Stomach (tissue), 9 donors: ENCODE data around the gene CR1L. TPM values are rescaled to one million over a fixed set of nuclear protein-coding genes. Genes with fewer than 3 reads are reported as not detected.

Experiments
- DNase-seq, 2 donors: peaks; one replicate each; pipeline versions ENCODE4 v3.0.0 to v3.0.0-alpha.2; 2013 to 2019
- H3K27ac ChIP-seq, 5 donors: fragments of 200-600 bp in 4 of 5; sonication (generic) in 4 of 5; one replicate each; pipeline ENCODE4 v1.5.1; 2013 to 2019; ENCODE audit warnings: mild to moderate bottlenecking in 1 of 5, moderate library complexity in 1 of 5
- H3K27me3 ChIP-seq, 3 donors: fragments of 200-600 bp; sonication (generic); one replicate each; pipeline ENCODE4 v1.5.1; 2017 to 2019; ENCODE audit warnings: mixed run types in 1 of 3
- H3K36me3 ChIP-seq, 4 donors: fragments of 200-600 bp; sonication (generic); 1 replicate in 3 of 4; 2 replicates in 1 of 4; pipeline ENCODE4 v1.5.1; 2016 to 2019
- H3K4me1 ChIP-seq, 4 donors: fragments of 200-600 bp; sonication (generic); one replicate each; pipeline ENCODE4 v1.5.1; 2016 to 2019
- H3K4me3 ChIP-seq, 4 donors: fragments of 200-600 bp; sonication (generic) in 3 of 4; one replicate each; pipeline ENCODE4 v1.5.1; 2016 to 2019; ENCODE audit warnings: mild to moderate bottlenecking in 1 of 4
- H3K9me3 ChIP-seq, 4 donors: fragments of 200-600 bp; sonication (generic); one replicate each; pipeline ENCODE4 v1.5.1; 2016 to 2019
- EP300 ChIP-seq: sonication (generic); formaldehyde crosslinking; IDR thresholded peaks from one replicate; pipeline ENCODE4 v1.6.1; 2017; ENCODE audit warnings: antibody characterized with exemption
- POLR2A ChIP-seq, 4 donors: fragments of 450-650 bp; IDR thresholded peaks; one replicate each; pipeline ENCODE4 v1.6.1; 2016; ENCODE audit warnings: antibody characterized with exemption in 4 of 4, control low read depth in 2 of 4, mild to moderate bottlenecking in 1 of 4, moderate library complexity in 1 of 4
- POLR2AphosphoS5 ChIP-seq, 3 donors: sonication (generic); formaldehyde crosslinking; IDR thresholded peaks; one replicate each; pipeline ENCODE4 v1.6.1; 2016; ENCODE audit warnings: antibody characterized with exemption in 3 of 3
- WGBS, 5 donors: extraction: QIAGEN DNeasy Blood & Tissue Kit in 3 of 5; methylation state at CpG; one replicate each; pipeline versions ENCODE4 v1.1.5 to v1.1.7; 2013 to 2018; 5-methylcytosine and 5-hydroxymethylcytosine counted together
- intact Hi-C: fragments of 100-400 bp; cut with DNase I; formaldehyde crosslinking; loops from one replicate; pipeline ENCODE4 v1.15.1; 2023; ENCODE audit warnings: low total_unique reads
- polyA plus RNA-seq, 3 donors: library from polyadenylated mRNA; stranded (reverse); fragments of 200-250 nt; gene quantifications; one replicate each; pipeline ENCODE4 v1.2.3, GENCODE V29; 2013
- total RNA-seq, 5 donors: library from RNA; depleted of rRNA; stranded (reverse); fragments of >200 nt; gene quantifications; one replicate each; pipeline versions ENCODE4 v1.1.0 to v1.2.3, GENCODE V29; 2014 to 2016
- TF ChIP-seq, protein P1 (sequence below), 7 experiments: fragments of 450-650 bp in 4 of 7; fragments of 200-600 bp in 3 of 7; sonication (generic) in 3 of 7; IDR thresholded peaks; one replicate each; pipeline ENCODE4 v1.5.1; 2016 to 2019; ENCODE audit warnings: antibody characterized with exemption in 7 of 7, control low read depth in 2 of 7, mild to moderate bottlenecking in 1 of 7
- donor health status: healthy with polysubstance abuse.
- donor health status: Bipolar disorder and iron deficiency.
- donor health status: healthy.

CR1L gene
- total and polyA plus RNA-seq, 8 donors: 1.7 TPM; not detected in 7

- WGBS, 5 donors: 71 to 75% (median 71%) methylated on average over 3 of the region's 3 CpGs
- no peaks in the 10 kb centered on the region for H3K36me3 ChIP-seq
Measured at GRCh38 chr1:207670192-207670591, 25.3 kb downstream of the CR1L start.

GRCh38 chr1:207670997-207671396, 26.1 kb downstream of the CR1L start:
- H3K27me3 ChIP-seq: peaks cover 10 to 51% (median 24%) of the 10 kb centered on the region in 3 donors
- no peaks in the 10 kb centered on the region for H3K36me3 ChIP-seq
- intact Hi-C loops: no loop called here
- no peak overlapping the region for H3K27ac ChIP-seq
- no peak for DNase-seq
- peaks cover 6 to 12% (median 9%) of the 10 kb centered on the region in 4 donors for H3K4me1 ChIP-seq
- WGBS, 5 donors: 27 to 46% (median 34%) methylated on average over 3 of the region's 3 CpGs
- TF ChIP-seq POLR2AphosphoS5 (IDR thresholded peaks at IDR 0.05) (no peak), EP300 (no peak), POLR2A (IDR thresholded peaks at IDR 0.05) (no peak)
- TF ChIP-seq, protein P1, sequence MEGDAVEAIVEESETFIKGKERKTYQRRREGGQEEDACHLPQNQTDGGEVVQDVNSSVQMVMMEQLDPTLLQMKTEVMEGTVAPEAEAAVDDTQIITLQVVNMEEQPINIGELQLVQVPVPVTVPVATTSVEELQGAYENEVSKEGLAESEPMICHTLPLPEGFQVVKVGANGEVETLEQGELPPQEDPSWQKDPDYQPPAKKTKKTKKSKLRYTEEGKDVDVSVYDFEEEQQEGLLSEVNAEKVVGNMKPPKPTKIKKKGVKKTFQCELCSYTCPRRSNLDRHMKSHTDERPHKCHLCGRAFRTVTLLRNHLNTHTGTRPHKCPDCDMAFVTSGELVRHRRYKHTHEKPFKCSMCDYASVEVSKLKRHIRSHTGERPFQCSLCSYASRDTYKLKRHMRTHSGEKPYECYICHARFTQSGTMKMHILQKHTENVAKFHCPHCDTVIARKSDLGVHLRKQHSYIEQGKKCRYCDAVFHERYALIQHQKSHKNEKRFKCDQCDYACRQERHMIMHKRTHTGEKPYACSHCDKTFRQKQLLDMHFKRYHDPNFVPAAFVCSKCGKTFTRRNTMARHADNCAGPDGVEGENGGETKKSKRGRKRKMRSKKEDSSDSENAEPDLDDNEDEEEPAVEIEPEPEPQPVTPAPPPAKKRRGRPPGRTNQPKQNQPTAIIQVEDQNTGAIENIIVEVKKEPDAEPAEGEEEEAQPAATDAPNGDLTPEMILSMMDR (IDR thresholded peaks at IDR 0.05): no peak
- H3K9me3 ChIP-seq: peaks cover 0 to 5% (median 0%) of the 10 kb centered on the region in 4 donors
- H3K4me3 ChIP-seq: no peak overlapping the region

More at GRCh38 chr1:207670192-207670591, 25.3 kb downstream of the CR1L start:
- peaks cover 6 to 12% (median 9%) of the 10 kb centered on the region in 4 donors for H3K4me1 ChIP-seq
- peaks cover 10 to 59% (median 24%) of the 10 kb centered on the region in 3 donors for H3K27me3 ChIP-seq
- no peak for DNase-seq
- H3K27ac ChIP-seq: no peak overlapping the region
- TF ChIP-seq POLR2A (IDR thresholded peaks at IDR 0.05): no peak
- TF ChIP-seq POLR2AphosphoS5 (IDR thresholded peaks at IDR 0.05): no peak
- TF ChIP-seq EP300: no peak
- TF ChIP-seq, protein P1 (IDR thresholded peaks at IDR 0.05): no peak
- H3K9me3 ChIP-seq: peaks cover 0 to 5% (median 0%) of the 10 kb centered on the region in 4 donors
- no peak overlapping the region for H3K4me3 ChIP-seq
- intact Hi-C loops: no loop called here

DNA sequence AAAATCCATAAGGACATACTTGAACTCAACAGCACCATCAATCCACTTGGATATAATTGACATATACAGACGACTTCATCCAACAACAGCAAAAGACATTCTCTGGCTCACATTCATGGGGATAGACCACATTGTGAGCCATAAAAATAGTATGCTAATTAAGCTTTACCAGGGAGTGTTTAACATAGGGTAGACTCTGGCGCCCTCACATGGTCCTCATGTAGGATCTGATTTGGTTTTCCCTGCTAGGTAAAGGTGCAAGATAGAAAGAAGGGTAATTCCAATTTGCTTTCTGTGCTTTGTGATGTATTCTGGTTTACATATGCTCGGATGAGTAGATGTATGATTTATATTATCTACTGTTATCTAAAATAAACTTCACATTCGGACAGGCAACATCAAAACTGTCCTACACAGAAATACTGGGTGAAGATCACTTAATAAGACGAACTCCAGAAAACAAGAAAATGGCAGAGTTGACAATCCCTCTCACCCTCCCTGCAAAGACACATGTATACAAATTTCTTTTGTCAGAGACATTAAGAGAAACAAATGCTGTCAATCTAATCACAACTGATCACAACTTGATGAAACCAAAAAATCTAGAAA, 27.7 kb downstream of the CR1L start:
- no peak for TF ChIP-seq POLR2A (IDR thresholded peaks at IDR 0.05)
- no peak for TF ChIP-seq POLR2AphosphoS5 (IDR thresholded peaks at IDR 0.05)
- TF ChIP-seq, protein P1 (IDR thresholded peaks at IDR 0.05): peak in 2 of 7 experiments; percentile 27 to 37
- no peak for TF ChIP-seq EP300
- peak; percentile 35 to 80 for DNase-seq
- no peaks in the 10 kb centered on the region for H3K9me3 ChIP-seq
- no peaks in the 10 kb centered on the region for H3K36me3 ChIP-seq
- intact Hi-C loops: no loop called here
- WGBS, 5 donors: 21 to 27% (median 25%) methylated on average over 5 of the region's 5 CpGs
- no peak overlapping the region for H3K4me3 ChIP-seq
- peaks cover 6 to 12% (median 9%) of the 10 kb centered on the region in 4 donors for H3K4me1 ChIP-seq
- H3K27me3 ChIP-seq: peaks cover 10 to 40% (median 19%) of the 10 kb centered on the region in 3 donors
- H3K27ac ChIP-seq: no peak overlapping the region

DNA sequence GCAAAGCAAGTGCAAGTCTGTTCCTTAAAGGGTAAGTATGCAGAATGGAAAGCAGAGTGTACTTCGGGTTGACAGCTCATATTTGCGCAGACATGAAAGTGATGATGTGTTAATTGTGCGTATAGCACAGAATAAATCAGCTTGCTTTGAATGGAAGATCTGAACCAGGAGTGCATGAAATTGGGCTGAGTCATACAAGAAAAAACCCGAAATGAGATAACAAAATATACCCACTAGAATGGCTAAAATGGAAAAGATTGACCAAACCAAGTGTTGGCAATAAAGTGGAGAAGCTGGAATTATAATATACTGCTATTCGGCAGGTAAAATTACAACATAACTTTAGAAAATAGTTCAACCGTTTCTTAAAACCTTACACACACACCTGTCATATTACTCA, 28.5 kb downstream of the CR1L start:
- DNase-seq: no peak
- no peak for TF ChIP-seq EP300
- TF ChIP-seq, protein P1 (IDR thresholded peaks at IDR 0.05): no peak
- no peak for TF ChIP-seq POLR2AphosphoS5 (IDR thresholded peaks at IDR 0.05)
- no peak for TF ChIP-seq POLR2A (IDR thresholded peaks at IDR 0.05)
- WGBS, 5 donors: 58 to 76% (median 66%) methylated on average over 6 of the region's 6 CpGs

More for the DNA sequence above, 28.5 kb downstream of the CR1L start:
- Histone ChIP-seq H3K9me3 (no peaks in the 10 kb centered on the region), H3K36me3 (no peaks in the 10 kb centered on the region), H3K27ac (no peak overlapping the region), H3K4me3 (no peak overlapping the region), H3K4me1 (peaks cover 6 to 12% (median 9%) of the 10 kb centered on the region in 4 donors), H3K27me3 (peaks cover 10 to 34% (median 19%) of the 10 kb centered on the region in 3 donors)
- intact Hi-C loops: no loop called here
